ENCODE data around the gene SH2D3C. TPM values are rescaled to one million over a fixed set of nuclear protein-coding genes. Genes with fewer than 3 reads are reported as not detected.
A peak's percentile ranks its signal among the peaks of the same experiment; 100 is the strongest.

Gene SH2D3C
- total RNA-seq, 1 experiment from 2014 or later = not detected

- Histone ChIP-seq H3K27me3 (replicated peaks) (no peaks in the 10 kb centered on the region), H3K4me1 (replicated peaks) (peaks cover 11% of the 10 kb centered on the region), H3K36me3 (peaks cover 7% of the 10 kb centered on the region; the same call in 1 of the 2 replicates), H3K27ac (no peak overlapping the region), H3K4me3 (peak overlapping the region; percentile 52), H3K9me3 (replicated peaks) (no peaks in the 10 kb centered on the region)
- no peak for DNase-seq (ENCODE audit: low read depth in 1 of 2, low spot score in 2 of 2)
Measured at GRCh38 chr9:127714020-127714750, 64.3 kb downstream of the SH2D3C start.

GRCh38 chr9:127712867-127713266 lies 65.6 kb downstream of the SH2D3C start:
- Histone ChIP-seq H3K36me3 (peaks cover 7% of the 10 kb centered on the region; the same call in 1 of the 2 replicates), H3K27me3 (replicated peaks) (no peaks in the 10 kb centered on the region), H3K4me3 (no peak overlapping the region), H3K4me1 (replicated peaks) (peaks cover 11% of the 10 kb centered on the region), H3K27ac (no peak overlapping the region), H3K9me3 (replicated peaks) (no peaks in the 10 kb centered on the region)
- no peak for DNase-seq (ENCODE audit: low read depth in 1 of 2, low spot score in 2 of 2)

GRCh38 chr9:127712371-127712770 lies 66.1 kb downstream of the SH2D3C start:
- no peak for DNase-seq (ENCODE audit: low read depth in 1 of 2, low spot score in 2 of 2)
- Histone ChIP-seq H3K36me3 (peaks cover 7% of the 10 kb centered on the region; the same call in 1 of the 2 replicates), H3K4me3 (no peak overlapping the region), H3K4me1 (replicated peaks) (peaks cover 11% of the 10 kb centered on the region), H3K9me3 (replicated peaks) (no peaks in the 10 kb centered on the region), H3K27me3 (replicated peaks) (no peaks in the 10 kb centered on the region), H3K27ac (no peak overlapping the region)

GRCh38 chr9:127711831-127712274 lies 66.6 kb downstream of the SH2D3C start:
- Histone ChIP-seq H3K9me3 (replicated peaks) (no peaks in the 10 kb centered on the region), H3K27ac (no peak overlapping the region), H3K27me3 (replicated peaks) (no peaks in the 10 kb centered on the region), H3K4me3 (no peak overlapping the region), H3K4me1 (replicated peaks) (peaks cover 11% of the 10 kb centered on the region), H3K36me3 (peaks cover 7% of the 10 kb centered on the region; the same call in 1 of the 2 replicates)
- DNase-seq (ENCODE audit: low read depth in 1 of 2, low spot score in 2 of 2) = no peak

GRCh38 chr9:127711226-127711701 lies 67.2 kb downstream of the SH2D3C start:
- Histone ChIP-seq H3K27me3 (replicated peaks) (no peaks in the 10 kb centered on the region), H3K9me3 (replicated peaks) (no peaks in the 10 kb centered on the region), H3K27ac (no peak overlapping the region), H3K36me3 (peaks cover 7% of the 10 kb centered on the region; the same call in 1 of the 2 replicates), H3K4me3 (no peak overlapping the region), H3K4me1 (replicated peaks) (peaks cover 11% of the 10 kb centered on the region)
- no peak for DNase-seq (ENCODE audit: low read depth in 1 of 2, low spot score in 2 of 2)

GRCh38 chr9:127710204-127710783 lies 68.2 kb downstream of the SH2D3C start:
- no peak for DNase-seq (ENCODE audit: low read depth in 1 of 2, low spot score in 2 of 2)
- Histone ChIP-seq H3K27ac (no peak overlapping the region), H3K4me1 (replicated peaks) (peaks cover 6% of the 10 kb centered on the region), H3K27me3 (replicated peaks) (no peaks in the 10 kb centered on the region), H3K36me3 (peaks cover 7% of the 10 kb centered on the region; the same call in 1 of the 2 replicates), H3K9me3 (replicated peaks) (no peaks in the 10 kb centered on the region), H3K4me3 (no peak overlapping the region)

- Histone ChIP-seq H3K4me3 (no peak overlapping the region), H3K4me1 (replicated peaks) (peaks cover under 1% of the 10 kb centered on the region; the same call in 1 of the 2 replicates), H3K36me3 (peaks cover 5% of the 10 kb centered on the region; the same call in 1 of the 2 replicates), H3K9me3 (replicated peaks) (no peaks in the 10 kb centered on the region), H3K27me3 (replicated peaks) (no peaks in the 10 kb centered on the region), H3K27ac (no peak overlapping the region)
- DNase-seq (ENCODE audit: low read depth in 1 of 2, low spot score in 2 of 2) = no peak
Measured at GRCh38 chr9:127708952-127709587, 69.4 kb downstream of the SH2D3C start.

- H3K36me3 ChIP-seq = no peaks in the 10 kb centered on the region
- no peak overlapping the region for H3K4me3 ChIP-seq
- no peaks in the 10 kb centered on the region; the same call in 1 of the 2 replicates for H3K4me1 ChIP-seq (replicated peaks)
- no peak overlapping the region for H3K27ac ChIP-seq
- no peaks in the 10 kb centered on the region for H3K9me3 ChIP-seq (replicated peaks)
- H3K27me3 ChIP-seq (replicated peaks) = no peaks in the 10 kb centered on the region
- no peak for DNase-seq (ENCODE audit: low read depth in 1 of 2, low spot score in 2 of 2)
Measured at GRCh38 chr9:127707766-127708165, 70.7 kb downstream of the SH2D3C start.

GRCh38 chr9:127706836-127707241 lies 71.6 kb downstream of the SH2D3C start, which contains the start of gene CFAP157:
Gene CFAP157, plus strand, starts transcription at chr9:127706988. Its CDS starts 44 bp downstream, at chr9:127707032.
- H3K27me3 ChIP-seq (replicated peaks) = no peaks in the 10 kb centered on the region
- no peaks in the 10 kb centered on the region for H3K4me1 ChIP-seq (replicated peaks)
- H3K9me3 ChIP-seq (replicated peaks) = no peaks in the 10 kb centered on the region
- no peak within 1 kb of the TSS for H3K27ac ChIP-seq
- H3K4me3 ChIP-seq = no peak within 1 kb of the TSS
- no peaks in the 10 kb centered on the region for H3K36me3 ChIP-seq
- DNase-seq (ENCODE audit: low read depth in 1 of 2, low spot score in 2 of 2) = no peak

GRCh38 chr9:127705577-127706379 lies 72.7 kb downstream of the SH2D3C start:
- no peaks in the 10 kb centered on the region for H3K27me3 ChIP-seq (replicated peaks)
- H3K9me3 ChIP-seq (replicated peaks) = no peaks in the 10 kb centered on the region
- no peaks in the 10 kb centered on the region for H3K36me3 ChIP-seq
- no peak overlapping the region for H3K27ac ChIP-seq
- no peak for DNase-seq (ENCODE audit: low read depth in 1 of 2, low spot score in 2 of 2)
- no peaks in the 10 kb centered on the region for H3K4me1 ChIP-seq (replicated peaks)
- no peak overlapping the region for H3K4me3 ChIP-seq

- Histone ChIP-seq H3K36me3 (no peaks in the 10 kb centered on the region), H3K27me3 (replicated peaks) (no peaks in the 10 kb centered on the region), H3K4me3 (no peak overlapping the region), H3K4me1 (replicated peaks) (no peaks in the 10 kb centered on the region), H3K27ac (no peak overlapping the region), H3K9me3 (replicated peaks) (no peaks in the 10 kb centered on the region)
- no peak for DNase-seq (ENCODE audit: low read depth in 1 of 2, low spot score in 2 of 2)
Measured at GRCh38 chr9:127703289-127703946, 75.0 kb downstream of the SH2D3C start.

- no peaks in the 10 kb centered on the region for H3K4me1 ChIP-seq (replicated peaks)
- no peaks in the 10 kb centered on the region for H3K27me3 ChIP-seq (replicated peaks)
- no peak overlapping the region for H3K4me3 ChIP-seq
- no peaks in the 10 kb centered on the region for H3K9me3 ChIP-seq (replicated peaks)
- H3K27ac ChIP-seq = no peak overlapping the region
- DNase-seq (ENCODE audit: low read depth in 1 of 2, low spot score in 2 of 2) = no peak
- H3K36me3 ChIP-seq = no peaks in the 10 kb centered on the region
Measured at GRCh38 chr9:127700594-127701255, 77.7 kb downstream of the SH2D3C start.
